Peyer's patch (tissue), 4 donors: ENCODE data around the gene TM6SF1.

Source experiments
- POLR2A ChIP-seq, 2 donors: fragments of 450-650 bp; IDR thresholded peaks; one replicate each; pipeline ENCODE4 v1.5.1; 2017; ENCODE audit warnings: antibody characterized with exemption in 2 of 2, mild to moderate bottlenecking in 2 of 2, moderate library complexity in 2 of 2
- TF ChIP-seq, protein P1 (sequence below), 6 experiments: fragments of 450-650 bp in 4 of 6; fragments of 200-600 bp in 2 of 6; sonication (generic) in 1 of 6; IDR thresholded peaks; one replicate each; pipeline ENCODE4 v1.5.1; 2017 to 2019; ENCODE audit warnings: antibody characterized with exemption in 6 of 6, mild to moderate bottlenecking in 3 of 6, moderate library complexity in 1 of 6

DNA sequence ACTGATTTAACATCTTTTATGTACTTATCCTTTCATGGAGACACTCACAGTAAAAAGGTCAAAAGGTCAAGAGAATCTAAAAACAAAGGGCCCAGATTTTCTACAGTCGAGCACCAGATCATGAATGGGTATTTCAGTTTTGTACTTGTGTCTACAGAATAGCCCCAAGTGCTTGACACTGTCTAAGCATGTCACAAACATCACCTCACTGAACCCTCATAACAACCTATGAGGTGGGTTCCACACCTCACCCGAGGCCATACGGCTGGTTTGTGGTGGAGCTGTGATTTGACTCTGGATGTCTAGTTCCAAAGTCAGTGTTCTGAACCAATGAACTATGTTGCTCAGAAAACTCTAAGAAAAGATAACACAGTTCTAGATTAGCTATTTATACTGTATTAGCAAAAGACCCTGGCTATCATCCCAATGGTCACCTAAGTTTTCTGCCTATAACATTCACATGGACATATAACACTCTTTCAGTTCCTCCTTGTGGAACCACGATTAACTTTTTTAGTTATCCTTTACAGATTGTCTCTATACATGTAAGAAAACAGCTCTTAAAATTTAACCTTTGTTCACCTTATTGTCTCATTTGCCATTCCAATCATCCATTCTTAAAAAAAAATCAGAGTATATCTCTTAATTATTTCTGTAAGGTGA, 25.5 kb downstream of the TM6SF1 start:
- TF ChIP-seq, protein P1, sequence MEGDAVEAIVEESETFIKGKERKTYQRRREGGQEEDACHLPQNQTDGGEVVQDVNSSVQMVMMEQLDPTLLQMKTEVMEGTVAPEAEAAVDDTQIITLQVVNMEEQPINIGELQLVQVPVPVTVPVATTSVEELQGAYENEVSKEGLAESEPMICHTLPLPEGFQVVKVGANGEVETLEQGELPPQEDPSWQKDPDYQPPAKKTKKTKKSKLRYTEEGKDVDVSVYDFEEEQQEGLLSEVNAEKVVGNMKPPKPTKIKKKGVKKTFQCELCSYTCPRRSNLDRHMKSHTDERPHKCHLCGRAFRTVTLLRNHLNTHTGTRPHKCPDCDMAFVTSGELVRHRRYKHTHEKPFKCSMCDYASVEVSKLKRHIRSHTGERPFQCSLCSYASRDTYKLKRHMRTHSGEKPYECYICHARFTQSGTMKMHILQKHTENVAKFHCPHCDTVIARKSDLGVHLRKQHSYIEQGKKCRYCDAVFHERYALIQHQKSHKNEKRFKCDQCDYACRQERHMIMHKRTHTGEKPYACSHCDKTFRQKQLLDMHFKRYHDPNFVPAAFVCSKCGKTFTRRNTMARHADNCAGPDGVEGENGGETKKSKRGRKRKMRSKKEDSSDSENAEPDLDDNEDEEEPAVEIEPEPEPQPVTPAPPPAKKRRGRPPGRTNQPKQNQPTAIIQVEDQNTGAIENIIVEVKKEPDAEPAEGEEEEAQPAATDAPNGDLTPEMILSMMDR (IDR thresholded peaks at IDR 0.05): no peak
- TF ChIP-seq POLR2A (IDR thresholded peaks at IDR 0.05): no peak
